HT-29 (cell line): Measurements from ENCODE around the gene CALR3. TPM values are rescaled to one million over a fixed set of nuclear protein-coding genes. Genes with fewer than 3 reads are reported as not detected.
"Not testable (repeated sequence)": the region's sequence is repeated elsewhere in the genome, so short reads cannot be mapped to it uniquely, and the experiment has no call there.

Experiments used
- DNase-seq: peaks from one replicate; pipeline ENCODE4 v3.0.0-alpha.2; 2015; ENCODE audit warnings: low spot score
- total RNA-seq: library from RNA; depleted of rRNA; stranded (reverse); fragments of >200 nt; shearing (Covaris generic); gene quantifications from 2 replicates; pipeline ENCODE4 v1.2.3, GENCODE V29; 2014; rRNA removed

CALR3 gene
- 0.05 and 0.20 TPM in 2 replicates for total RNA-seq

DNA sequence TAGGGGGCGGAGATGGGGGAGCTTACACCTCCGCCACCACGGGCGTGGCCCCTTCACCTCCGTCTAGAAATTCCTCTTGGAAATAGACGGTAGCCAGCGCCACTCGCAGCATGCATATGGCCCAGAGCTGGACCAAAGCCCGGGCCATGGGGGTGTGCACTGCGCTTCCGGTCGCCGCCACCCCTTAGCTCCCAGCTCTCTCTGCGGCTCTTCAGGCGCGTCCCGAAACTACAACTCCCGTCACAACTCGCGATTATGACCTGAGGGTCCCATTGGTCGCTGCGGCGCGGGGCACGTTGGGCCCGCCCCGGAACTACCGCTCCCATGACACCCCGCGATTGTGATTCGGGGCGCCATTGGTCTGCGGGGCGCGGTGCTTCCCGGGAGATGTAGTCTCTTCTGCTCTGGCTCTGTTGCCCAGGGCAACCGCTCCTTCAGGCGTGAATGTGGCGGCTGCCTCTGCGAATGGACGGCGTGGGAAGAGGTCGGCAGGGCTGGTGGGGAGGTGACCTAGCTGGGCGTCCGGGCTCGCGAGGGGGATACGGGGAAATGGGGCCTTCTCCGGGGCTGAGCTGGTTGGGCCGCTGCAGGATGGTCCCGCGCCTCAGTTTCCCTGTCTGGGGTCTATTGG is at the start of gene CALR3, which contains the start of gene C19orf44:
TSS of gene CALR3 (minus strand) at position 186 of the 631 bp plus-strand sequence. CDS start at position 148, 38 bp downstream.
TSS of gene C19orf44 (plus strand) at position 413 of the 631 bp plus-strand sequence. CDS start 4,399 bp downstream, outside the sequence.
- peak; percentile 95 for DNase-seq

GRCh38 chr19:16544473-16545231 is 48.7 kb upstream of the CALR3 start:
- no peak for DNase-seq

- DNase-seq: not testable (repeated sequence)
Observed at GRCh38 chr19:16543734-16544133, 47.8 kb upstream of the CALR3 start.

GRCh38 chr19:16542910-16543472 is 47.0 kb upstream of the CALR3 start:
- no peak for DNase-seq

GRCh38 chr19:16542045-16542909 is 46.3 kb upstream of the CALR3 start, which contains the start of gene CHERP:
CHERP (minus strand) TSS chr19:16542437; CDS start chr19:16542378, 59 bp downstream.
- peak; percentile 91 for DNase-seq

DNA sequence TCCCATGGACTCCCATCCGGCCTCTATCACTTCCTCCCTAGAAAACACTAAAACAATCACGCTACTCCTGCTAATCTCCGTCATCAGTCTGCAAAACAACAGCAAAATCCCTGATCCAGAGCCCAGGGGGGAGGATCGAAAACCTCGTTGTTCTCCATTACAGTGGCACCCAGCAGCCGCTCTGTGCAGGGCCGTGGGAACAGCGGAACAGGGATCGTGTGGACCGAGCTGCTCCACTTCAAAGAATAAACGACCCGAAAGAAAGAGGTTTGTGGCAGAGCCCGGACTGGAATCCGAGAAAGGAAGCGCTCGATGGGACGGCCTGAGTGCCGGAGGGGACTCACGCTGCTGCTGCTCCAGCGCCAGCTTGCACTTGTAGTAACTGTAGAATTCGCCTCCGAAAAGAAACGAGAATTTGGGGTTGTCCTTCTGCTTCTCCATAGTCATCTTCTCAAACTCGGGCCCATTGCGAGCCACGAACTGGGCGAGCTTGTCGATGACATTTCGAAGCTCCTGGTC is 45.6 kb upstream of the CALR3 start:
- peak; percentile 17 for DNase-seq

GRCh38 chr19:16540948-16541347 is 45.0 kb upstream of the CALR3 start:
- DNase-seq: no peak

DNA sequence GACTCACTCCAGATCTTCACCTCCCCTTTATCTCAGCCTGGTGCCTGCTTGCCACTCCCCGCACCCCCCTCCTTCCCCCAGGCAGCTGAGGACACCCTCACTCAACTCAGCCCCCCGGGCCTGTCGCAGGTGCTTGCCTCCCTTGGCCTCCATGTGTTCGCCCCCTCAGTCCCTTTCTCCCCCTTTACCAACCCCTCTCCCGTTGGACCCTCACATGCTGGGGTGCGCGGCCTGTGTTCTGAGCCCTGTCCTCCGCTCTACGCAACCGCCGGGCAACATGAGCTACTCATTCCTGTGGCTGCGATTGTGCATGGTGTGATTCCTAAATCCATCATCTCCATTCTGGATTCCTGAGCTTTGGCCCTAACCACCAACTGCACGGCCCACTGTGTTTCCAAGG is 41.1 kb upstream of the CALR3 start:
- DNase-seq: no peak

- DNase-seq: no peak
Observed at GRCh38 chr19:16536130-16536529, 40.2 kb upstream of the CALR3 start.

GRCh38 chr19:16535381-16535780 is 39.4 kb upstream of the CALR3 start:
- no peak for DNase-seq

DNA sequence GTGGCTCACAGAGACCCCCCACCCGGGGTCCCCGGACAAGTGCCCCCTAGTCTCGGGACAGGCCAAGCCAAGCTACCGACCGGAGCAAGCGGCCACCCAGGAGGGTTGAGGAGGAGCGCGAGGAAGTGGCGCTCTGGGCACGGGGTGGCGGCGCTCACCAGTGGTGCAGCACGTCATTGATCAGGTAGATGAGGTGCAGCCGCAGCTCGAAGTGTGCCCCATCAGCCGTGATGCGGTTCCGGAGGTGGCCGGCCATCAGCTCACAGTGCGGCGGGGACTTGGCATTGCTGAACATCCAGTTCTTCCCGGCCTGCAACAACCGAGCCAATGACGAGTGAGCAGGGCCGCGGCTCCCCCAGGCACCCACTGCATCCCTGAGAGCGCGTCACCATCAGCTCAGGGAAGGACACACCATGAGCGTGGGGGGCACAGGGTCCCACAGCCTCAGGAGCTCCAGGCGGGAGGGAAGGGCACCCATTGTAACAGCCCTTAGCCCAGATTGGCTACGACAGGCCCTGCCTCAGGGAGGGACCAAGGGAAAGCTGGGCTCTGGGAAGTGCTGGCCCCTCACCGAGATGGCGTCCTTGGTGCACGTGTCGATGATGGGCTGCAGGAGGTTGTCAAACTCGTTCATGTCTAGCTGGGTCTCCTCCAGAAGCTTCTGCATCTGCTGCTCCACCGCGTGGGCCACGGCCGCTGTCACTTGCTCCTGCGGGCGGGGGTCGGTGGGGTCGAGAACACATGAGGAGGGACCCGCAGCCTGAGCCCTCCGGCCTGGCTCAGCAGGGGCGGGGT is 36.7 kb upstream of the CALR3 start:
- DNase-seq: no peak

- DNase-seq: no peak
Observed at GRCh38 chr19:16531380-16531669, 35.4 kb upstream of the CALR3 start.

GRCh38 chr19:16530540-16531379 is 34.8 kb upstream of the CALR3 start:
- no peak for DNase-seq

- DNase-seq: no peak
Observed at GRCh38 chr19:16529466-16530144, 33.6 kb upstream of the CALR3 start.

GRCh38 chr19:16527971-16528521 is 32.1 kb upstream of the CALR3 start:
- peak; percentile 19 for DNase-seq

DNA sequence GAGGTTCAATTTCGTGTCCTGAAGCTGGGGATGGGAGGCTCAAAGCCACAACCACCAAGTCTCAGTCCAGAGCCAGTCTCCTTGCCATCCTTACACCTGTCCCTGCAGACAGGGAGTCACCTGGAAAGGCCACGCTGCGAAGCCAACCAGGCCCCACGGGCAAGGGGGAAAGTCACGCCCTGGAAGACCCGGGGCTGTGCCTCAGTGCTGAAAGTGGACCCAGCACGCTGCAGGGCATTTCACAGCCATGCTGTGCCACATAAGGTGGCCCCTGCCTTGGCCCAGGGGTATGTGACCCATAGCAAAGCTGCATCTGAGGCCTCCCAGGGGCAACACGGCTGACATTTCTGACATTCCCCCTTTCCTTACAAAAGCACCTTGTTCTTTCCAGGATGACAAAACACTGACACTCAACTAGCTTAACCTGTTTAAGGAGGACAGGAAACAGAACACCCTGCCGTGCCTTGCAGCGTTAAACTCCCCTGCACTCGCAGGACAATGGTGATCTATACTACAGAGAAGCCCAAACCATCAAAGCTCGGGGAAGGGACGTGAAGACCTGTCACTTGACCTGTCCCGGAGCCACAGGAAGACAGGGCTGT is 31.5 kb upstream of the CALR3 start:
- DNase-seq: no peak

- DNase-seq: no peak
Observed at GRCh38 chr19:16525751-16526481, 29.9 kb upstream of the CALR3 start.
